GM12864 (cell line): Measurements from ENCODE around the gene IFITM2.

Source experiments
- DNase-seq: peaks from one replicate; pipeline ENCODE4 v3.0.0-alpha.2; 2011; ENCODE audit warnings: low read depth
- H3K4me3 ChIP-seq: 2 replicates; pipeline ENCODE4 v1.5.1; 2011; ENCODE audit warnings: mild to moderate bottlenecking, low read depth, low read length, control low read depth
- TF ChIP-seq, protein P1 (sequence below): IDR thresholded peaks from 2 replicates; pipeline ENCODE4 v1.5.1; 2011; ENCODE audit warnings: low read depth, mild to moderate bottlenecking, moderate library complexity, low read length, control low read depth, inconsistent platforms; ENCODE audit errors: missing control alignments

Gene IFITM2

DNA sequence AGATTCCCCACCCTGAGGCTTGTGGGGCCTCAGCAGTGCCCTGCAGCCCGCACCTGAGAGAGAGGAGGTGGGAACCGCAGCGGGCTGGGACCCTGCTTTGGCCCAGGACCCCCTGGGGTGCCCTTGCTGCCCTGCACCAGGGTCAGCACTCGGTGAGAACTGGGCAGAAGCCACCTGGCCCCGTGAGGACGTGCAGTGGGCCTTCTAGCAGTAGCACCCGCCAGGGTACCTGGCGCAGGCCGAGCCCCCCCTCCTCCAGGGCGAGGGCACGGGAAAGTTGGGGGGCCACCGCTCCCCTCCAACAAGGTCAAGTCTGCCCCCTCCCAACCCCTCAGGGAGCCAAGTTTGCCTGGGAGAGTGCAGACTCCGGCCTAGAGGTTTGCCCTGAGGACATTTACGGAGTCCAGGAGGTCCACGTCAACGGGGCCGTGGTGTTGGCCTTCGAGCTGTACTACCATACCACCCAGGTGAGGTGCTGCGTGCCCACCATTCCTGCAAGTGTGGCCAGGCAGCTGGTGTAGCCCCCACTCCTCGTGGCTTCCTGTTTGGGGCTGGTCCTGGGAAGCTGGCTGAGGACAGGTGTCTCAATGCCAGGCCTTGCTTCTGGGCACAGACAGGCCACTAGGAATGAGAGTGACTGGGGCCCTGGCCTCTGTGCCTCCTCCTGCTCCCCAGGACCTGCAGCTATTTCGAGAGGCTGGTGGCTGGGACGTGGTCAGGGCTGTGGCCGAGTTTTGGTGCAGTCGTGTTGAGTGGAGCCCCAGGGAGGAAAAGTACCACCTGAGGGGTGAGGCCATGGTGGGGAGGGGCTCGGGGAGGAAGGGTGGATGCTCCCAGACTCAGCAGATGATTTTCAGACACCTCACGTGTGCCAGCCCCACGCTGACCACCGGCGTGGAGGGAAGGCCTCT is 15.2 kb upstream of the IFITM2 start:
- TF ChIP-seq, protein P1, sequence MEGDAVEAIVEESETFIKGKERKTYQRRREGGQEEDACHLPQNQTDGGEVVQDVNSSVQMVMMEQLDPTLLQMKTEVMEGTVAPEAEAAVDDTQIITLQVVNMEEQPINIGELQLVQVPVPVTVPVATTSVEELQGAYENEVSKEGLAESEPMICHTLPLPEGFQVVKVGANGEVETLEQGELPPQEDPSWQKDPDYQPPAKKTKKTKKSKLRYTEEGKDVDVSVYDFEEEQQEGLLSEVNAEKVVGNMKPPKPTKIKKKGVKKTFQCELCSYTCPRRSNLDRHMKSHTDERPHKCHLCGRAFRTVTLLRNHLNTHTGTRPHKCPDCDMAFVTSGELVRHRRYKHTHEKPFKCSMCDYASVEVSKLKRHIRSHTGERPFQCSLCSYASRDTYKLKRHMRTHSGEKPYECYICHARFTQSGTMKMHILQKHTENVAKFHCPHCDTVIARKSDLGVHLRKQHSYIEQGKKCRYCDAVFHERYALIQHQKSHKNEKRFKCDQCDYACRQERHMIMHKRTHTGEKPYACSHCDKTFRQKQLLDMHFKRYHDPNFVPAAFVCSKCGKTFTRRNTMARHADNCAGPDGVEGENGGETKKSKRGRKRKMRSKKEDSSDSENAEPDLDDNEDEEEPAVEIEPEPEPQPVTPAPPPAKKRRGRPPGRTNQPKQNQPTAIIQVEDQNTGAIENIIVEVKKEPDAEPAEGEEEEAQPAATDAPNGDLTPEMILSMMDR, result no peak
- DNase-seq, result no peak
- no peak overlapping the region for H3K4me3 ChIP-seq

DNA sequence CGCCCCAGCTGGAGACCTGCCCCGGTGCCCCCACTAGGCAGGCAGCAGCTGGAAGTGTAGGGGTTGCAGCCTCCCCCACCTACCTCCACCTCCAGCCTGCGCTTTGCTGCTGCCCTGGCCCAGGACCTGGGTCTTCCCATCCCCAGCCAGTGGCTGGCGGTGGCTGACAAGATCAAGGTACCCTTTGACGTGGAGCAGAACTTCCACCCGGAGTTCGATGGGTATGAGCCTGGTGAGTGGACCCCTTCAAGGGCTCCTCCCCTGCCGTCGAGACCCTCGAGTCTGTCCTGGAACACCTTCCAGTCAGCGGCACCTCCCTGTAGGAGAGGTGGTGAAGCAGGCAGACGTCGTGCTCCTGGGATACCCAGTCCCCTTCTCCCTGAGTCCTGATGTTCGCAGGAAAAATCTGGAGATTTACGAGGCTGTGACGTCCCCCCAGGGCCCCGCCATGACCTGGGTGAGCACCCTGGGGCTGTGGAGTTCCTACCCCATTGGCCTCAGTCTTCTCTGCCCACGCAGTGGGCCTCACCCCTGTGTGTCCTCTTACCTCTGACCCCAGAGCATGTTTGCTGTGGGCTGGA is 14.3 kb upstream of the IFITM2 start:
- H3K4me3 ChIP-seq, result no peak overlapping the region
- DNase-seq, result no peak
- TF ChIP-seq, protein P1, result no peak

DNA sequence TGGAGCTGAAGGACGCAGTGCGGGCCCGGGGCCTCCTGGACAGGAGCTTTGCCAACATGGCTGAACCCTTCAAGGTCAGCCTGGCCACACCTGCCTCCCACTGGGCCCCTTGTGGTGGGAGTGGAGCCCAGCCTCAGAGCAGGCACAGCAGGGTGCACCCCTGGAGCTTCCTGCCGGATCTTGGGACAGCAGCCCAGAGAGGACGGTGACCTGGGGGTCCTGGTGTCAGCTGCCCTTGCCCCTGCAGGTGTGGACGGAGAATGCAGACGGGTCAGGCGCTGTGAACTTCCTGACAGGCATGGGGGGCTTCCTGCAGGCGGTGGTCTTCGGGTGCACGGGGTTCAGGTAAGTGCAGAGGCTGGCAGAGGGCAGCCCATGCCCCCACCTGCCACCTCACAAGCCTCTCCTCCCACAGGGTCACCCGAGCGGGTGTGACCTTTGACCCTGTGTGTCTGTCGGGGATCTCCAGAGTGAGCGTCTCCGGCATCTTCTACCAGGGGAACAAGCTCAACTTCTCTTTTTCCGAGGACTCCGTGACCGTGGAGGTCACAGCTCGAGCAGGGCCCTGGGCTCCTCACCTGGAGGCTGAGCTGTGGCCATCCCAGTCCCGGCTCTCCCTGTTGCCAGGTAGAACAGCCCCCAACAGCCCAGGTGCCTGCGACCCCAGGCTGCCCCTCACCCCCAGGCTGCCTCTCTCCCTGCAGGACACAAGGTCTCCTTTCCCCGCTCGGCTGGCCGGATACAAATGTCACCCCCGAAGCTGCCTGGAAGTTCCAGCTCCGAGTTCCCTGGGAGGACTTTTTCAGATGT is 13.6 kb upstream of the IFITM2 start:
- TF ChIP-seq, protein P1, result no peak
- no peak for DNase-seq
- no peak overlapping the region for H3K4me3 ChIP-seq

DNA sequence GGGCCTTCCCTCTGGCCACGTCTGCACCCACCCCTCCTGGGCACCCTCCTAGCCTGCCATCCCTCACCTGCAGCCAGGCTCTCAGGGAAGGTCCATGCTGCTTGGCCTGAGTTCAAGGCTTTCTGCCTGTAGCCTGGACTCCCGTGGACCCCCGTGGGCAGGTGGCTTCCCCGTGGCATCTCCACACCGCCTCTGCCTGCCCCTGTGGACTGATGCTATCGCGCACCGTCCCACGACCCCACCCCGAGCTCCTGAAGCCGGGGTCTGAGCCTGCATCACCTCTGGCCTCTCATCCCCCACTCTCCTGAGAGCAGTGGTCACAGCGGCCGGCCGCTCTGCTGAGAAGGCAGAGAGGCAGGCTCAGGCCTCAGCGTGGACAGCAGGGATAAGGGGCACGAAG is 12.8 kb upstream of the IFITM2 start:
- no peak overlapping the region for H3K4me3 ChIP-seq
- no peak for DNase-seq
- TF ChIP-seq, protein P1, result no peak

DNA sequence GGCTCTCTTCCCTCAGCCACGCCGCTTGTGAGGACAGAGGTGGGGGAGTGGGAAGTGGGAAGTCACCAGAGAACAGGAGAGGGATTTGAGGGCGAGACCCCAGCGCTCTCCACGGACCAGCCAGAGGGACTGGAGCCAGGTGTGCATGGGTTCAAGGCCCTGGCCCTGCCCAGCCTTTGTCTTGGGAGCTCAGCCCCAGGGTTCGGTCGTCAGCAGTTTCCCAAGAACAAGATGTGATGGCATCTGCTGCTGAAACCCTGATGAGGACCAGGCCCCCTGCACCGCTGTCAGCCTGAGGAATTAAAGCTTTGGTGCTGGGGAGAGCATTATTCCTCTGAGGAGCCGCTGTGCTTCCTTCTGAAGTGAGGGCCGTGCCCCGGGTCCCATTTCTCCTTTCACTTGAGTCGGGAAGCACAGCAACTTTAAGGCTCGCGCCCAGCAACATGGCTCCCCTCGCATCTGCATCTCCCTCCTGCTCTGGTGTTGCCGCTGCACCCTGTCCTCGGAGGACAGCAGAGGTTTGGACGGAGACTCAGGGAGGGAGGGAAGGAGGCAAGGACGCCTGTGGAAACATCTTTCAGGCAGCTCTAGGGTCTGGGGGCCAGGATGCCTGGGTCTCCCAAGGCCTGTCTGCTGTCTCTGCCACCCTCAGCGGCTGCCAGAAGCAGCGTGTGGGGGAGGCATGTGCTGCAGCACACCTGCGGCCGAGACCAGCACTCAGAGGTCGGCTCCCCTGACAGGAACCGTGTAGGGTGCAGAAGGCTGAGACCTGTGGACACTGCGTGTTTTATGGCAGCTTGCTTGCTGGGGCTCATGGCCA is 12.1 kb upstream of the IFITM2 start:
- TF ChIP-seq, protein P1, result no peak

DNA sequence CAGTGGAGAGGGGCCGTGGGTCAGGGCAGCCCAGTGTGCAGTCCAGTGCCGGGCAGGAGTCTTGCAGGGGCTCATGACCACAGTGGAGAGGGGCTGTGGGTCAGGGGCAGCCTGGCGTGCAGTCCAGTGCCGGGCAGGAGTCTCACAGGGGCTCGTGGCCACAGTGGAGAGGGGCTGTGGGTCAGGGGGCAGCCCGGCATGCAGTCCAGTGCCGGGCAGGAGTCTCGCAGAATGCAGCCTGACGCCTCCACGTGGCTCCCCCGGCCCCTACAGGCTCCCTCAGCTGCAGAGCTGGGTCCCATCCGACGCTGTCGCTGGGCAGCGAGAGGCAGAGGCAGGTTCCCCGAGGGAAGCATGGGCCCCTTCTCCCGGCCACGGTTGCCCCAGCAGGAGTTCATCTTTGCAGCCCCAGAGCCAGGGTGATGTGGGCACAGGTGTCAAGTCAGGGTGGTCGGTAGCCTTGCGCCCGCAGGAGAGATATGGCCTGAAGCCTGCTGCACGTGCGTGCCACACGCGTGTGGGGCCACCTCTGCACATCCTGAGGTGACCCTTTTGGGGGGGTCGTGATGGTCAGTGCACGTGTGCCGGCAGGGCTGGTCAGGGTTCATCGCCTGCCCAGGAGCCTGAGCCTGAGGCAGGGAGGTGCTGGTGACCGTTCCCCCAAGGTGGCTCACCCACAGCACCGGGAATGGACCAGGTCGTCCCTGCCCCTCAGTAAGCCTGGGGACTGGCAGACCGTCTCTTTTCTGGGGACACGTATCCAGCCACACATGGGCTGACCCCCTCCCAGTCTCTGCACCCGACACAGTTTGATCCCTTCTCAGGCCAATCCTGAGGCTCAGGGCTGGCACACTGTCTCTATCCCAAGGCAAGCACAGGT is 11.2 kb upstream of the IFITM2 start:
- DNase-seq, result no peak
- TF ChIP-seq, protein P1, result no peak
- no peak overlapping the region for H3K4me3 ChIP-seq

More for the DNA sequence above, 12.1 kb upstream of the IFITM2 start:
- no peak for DNase-seq
- no peak overlapping the region for H3K4me3 ChIP-seq
